ENCODE measurements around the gene APC2.

DNA sequence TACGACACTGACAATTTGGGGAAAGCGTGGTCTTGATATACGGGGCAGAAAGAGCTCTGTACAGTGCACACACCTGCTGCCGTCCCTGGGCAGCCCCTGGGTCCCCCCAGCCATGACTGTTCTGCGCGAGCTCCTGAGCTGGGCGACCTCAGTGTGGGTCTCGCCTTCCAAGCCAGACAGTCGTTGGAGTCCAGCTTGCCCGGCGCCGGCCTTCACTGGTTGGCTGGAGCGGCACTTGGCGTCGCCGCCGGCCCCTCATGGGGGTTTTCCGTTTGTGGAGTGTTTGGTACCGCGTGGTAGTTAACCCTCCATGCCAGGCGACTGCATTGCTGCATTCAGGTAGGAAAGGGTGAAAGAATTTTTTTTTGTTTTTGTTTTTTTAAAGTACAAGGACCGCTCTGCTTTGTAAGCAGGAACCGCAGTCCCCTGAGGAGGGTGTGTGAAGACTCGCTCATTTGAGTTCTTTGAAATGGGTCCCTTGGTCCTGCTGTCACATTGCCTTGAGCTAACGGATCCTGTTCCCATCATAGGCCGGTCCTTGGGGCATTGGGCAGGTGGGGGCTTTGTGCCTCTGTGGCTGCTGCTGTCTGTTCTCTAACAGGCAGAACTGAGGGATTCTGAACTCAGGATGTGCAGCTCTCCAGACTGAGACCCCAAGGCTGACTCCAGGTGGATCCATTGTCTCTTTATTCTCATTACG, 22.6 kb upstream of the APC2 start:
- TF ChIP-seq, protein P1, sequence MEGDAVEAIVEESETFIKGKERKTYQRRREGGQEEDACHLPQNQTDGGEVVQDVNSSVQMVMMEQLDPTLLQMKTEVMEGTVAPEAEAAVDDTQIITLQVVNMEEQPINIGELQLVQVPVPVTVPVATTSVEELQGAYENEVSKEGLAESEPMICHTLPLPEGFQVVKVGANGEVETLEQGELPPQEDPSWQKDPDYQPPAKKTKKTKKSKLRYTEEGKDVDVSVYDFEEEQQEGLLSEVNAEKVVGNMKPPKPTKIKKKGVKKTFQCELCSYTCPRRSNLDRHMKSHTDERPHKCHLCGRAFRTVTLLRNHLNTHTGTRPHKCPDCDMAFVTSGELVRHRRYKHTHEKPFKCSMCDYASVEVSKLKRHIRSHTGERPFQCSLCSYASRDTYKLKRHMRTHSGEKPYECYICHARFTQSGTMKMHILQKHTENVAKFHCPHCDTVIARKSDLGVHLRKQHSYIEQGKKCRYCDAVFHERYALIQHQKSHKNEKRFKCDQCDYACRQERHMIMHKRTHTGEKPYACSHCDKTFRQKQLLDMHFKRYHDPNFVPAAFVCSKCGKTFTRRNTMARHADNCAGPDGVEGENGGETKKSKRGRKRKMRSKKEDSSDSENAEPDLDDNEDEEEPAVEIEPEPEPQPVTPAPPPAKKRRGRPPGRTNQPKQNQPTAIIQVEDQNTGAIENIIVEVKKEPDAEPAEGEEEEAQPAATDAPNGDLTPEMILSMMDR (conservative IDR thresholded peaks at IDR 0.05; ENCODE audit: low read depth, low read length), result no peak
- TF ChIP-seq EZH2phosphoT487 (IDR thresholded peaks at IDR 0.05; ENCODE audit: borderline replicate concordance, low read length), result no peak

Measured in PC-3 (cell line).